Measurements from ENCODE around the gene MEGF6.

- TF ChIP-seq, protein P1, sequence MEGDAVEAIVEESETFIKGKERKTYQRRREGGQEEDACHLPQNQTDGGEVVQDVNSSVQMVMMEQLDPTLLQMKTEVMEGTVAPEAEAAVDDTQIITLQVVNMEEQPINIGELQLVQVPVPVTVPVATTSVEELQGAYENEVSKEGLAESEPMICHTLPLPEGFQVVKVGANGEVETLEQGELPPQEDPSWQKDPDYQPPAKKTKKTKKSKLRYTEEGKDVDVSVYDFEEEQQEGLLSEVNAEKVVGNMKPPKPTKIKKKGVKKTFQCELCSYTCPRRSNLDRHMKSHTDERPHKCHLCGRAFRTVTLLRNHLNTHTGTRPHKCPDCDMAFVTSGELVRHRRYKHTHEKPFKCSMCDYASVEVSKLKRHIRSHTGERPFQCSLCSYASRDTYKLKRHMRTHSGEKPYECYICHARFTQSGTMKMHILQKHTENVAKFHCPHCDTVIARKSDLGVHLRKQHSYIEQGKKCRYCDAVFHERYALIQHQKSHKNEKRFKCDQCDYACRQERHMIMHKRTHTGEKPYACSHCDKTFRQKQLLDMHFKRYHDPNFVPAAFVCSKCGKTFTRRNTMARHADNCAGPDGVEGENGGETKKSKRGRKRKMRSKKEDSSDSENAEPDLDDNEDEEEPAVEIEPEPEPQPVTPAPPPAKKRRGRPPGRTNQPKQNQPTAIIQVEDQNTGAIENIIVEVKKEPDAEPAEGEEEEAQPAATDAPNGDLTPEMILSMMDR (IDR thresholded peaks at IDR 0.05; ENCODE audit: extremely low read depth in 1 of 2, insufficient read depth in 1 of 2, low read depth in 1 of 2, low read length in 2 of 2) = no peak
- no peak for TF ChIP-seq POLR2A (IDR thresholded peaks at IDR 0.05; ENCODE audit: low read depth, low read length)
- TF ChIP-seq MAX (IDR thresholded peaks at IDR 0.05; ENCODE audit: insufficient read depth, insufficient read length) = no peak
Observed at GRCh38 chr1:3581296-3582036, 29.8 kb downstream of the MEGF6 start.

Data from endothelial cell of umbilical vein (primary cell).